ENCODE measurements around the gene MAP3K13. TPM values are rescaled to one million over a fixed set of nuclear protein-coding genes. Genes with fewer than 3 reads are reported as not detected.

The MAP3K13 gene
- total RNA-seq, 1 donor from 2014 or later, result 20.0 TPM

DNA sequence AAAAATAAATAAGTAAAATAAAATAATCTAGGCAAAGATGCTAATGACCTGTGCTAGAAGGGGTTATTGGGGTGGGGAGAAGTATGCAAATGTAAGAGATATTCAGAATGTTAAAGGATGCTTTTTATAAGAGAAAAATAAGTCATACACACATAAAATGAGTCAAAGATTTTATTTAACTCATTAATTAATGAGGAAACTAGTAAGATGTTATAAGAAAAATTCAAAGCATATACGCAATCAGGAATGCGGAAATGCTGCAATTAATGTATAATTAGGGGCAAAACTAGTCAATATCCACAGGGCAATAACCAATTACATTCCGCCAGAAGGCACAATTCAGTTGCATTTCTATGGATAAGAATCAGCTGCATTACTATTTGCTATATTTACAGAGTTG, 30.1 kb downstream of the MAP3K13 start:
- ATAC-seq (no peak), DNase-seq (ENCODE audit: low spot score) (no peak)

DNA sequence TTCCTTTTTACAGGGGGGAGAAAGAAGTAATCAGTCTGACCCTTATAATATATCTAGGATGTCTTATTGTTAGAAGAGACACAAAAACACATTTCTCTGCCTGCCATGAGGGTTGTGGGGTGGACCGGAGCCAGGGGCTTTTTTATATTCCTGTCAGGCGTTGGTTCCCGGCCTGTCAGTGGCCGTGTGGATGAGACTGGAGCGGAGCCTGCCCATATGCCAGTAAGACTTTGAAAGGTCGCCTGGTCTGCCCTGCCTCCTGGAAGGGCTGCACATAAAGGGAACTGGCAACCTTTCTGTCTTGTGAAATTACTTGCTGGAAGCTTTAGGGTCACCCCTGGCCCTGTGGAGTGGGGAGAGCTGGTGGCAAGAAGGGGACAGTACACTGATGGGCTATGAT, 34.7 kb downstream of the MAP3K13 start:
- DNase-seq (ENCODE audit: low spot score) (no peak), ATAC-seq (no peak)

DNA sequence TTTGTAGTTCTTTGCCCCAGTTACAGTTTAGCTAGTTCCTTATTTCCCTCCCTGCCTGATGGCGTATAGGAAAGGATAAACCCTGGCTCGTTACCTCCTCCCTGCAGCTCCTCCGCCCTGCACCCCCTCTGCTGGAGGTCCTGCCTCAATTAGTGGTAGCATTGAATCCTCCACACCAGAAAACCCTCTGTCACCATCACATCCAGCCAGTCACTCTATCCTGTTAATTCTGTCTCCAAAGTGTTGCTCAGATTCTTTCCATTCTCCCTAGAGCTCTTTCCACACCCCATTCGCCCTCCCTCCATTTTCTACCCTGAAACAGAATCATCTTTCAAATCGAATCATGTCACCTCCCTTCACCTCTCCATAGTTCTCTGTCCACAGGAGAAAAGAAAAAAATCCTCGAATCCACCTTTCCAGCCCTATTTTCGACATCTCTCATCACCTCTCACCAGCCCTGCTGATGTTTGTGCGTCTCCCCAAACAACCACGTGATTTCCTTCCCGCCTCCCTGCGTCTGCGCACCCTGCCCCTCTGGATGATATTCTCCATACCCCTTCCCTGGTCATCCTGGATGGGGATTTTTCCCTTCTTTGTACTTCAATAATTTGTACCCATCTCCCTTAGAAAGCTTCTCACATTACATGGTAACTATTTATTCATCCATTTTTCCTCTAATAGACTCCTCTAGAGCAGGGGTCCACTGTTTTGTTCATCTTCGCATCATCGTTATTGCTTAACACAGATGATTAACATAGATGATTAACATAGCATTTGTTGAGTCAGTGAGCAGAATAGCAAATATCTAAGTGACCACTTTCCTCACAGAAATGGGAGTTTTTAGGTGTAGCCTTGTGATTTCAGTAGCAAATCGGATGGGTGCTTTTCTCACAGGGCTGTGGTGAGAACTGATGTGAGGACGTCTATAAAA, 37.1 kb downstream of the MAP3K13 start:
- ATAC-seq (no peak), DNase-seq (ENCODE audit: low spot score) (no peak)

DNA sequence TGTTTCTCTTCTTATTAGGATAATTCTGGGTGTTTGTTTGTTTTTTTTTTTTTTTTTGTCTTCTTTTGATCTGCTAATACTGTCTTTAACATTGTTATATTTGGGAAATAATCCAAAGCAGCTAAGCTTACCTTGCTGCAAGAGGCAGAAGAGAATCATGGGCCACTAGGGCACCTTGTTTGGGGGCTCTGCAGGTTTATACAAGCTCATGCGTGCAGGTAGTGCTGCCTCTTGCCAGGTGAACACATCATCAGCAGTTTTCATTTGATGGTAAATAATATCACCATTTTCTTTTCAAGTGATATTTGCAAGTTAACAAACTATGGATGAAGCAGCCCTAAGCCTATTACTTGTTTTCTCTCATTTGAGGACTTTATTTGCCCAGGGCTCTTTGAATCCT, 37.9 kb downstream of the MAP3K13 start:
- no peak for ATAC-seq

DNA sequence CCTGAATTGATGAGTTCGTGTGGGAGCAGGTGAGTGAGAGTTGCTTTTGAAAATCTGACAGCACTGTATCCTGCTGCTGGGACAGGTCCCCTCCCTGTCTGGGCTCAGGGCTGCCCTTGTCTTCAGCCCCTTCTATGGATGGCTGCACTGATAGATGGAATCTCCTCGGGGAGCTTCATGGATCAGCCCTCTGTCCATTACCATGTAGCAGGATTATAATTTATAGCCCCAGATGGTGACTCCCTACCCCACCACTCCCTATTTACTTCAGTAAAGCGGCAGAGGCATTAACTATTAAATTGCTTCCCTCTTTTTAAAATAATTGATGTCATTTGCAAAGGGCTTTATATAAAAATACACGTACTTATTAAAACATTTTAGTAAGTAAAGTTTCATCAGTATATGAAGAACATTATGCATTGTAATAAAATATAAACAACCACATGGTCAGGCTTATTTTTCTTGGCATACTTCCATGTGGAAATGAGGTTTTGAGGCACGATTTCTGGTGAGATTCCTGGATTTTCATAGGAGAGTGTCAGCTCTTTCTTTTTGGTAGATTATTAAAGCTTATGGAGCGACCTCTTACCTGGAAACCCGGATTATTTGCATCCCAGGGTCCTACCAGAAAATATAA, 38.5 kb downstream of the MAP3K13 start:
- DNase-seq (ENCODE audit: low spot score) (no peak), ATAC-seq (no peak)

More for the DNA sequence above, 37.9 kb downstream of the MAP3K13 start:
- DNase-seq (ENCODE audit: low spot score), result no peak

DNA sequence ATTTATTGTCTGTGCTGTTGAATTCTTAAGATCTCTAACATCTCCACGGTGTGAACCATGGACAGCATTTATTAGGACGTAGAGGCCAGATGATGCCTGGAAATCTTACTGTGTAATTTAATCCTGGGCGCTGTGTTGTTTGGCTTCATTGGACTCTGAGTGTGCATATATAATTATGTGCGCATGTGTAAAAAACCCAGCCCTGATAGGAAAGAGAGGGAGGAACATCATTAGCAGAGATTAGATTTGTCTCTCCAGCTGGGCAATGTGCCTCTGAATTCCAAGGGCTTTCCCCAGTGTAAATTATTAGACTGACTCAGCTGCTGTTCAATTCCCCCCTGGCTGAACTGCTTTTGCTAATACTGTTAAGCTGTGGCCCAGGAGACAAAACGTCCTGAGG, 39.6 kb downstream of the MAP3K13 start:
- DNase-seq (ENCODE audit: low spot score), result no peak
- ATAC-seq, result peak; percentile 30

DNA sequence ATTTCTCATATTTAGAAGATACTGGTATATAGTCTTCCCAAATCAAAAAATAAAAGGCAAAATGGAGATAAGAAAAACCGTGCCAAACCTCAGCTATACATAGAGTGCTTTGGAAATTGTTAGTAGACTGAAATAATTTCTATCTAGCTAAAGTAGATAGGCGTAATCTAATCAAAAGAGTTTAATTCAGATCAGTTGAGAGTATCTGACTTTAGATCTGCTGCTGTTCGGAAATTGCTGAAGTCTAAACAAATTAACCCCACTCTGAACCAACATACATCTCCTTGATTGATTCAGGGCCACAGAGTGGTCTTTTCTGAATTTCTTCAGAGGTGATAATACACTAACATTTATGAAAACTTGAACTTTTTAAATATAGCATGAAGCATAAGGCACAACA, 40.1 kb downstream of the MAP3K13 start:
- DNase-seq (ENCODE audit: low spot score) (no peak), ATAC-seq (no peak)

DNA sequence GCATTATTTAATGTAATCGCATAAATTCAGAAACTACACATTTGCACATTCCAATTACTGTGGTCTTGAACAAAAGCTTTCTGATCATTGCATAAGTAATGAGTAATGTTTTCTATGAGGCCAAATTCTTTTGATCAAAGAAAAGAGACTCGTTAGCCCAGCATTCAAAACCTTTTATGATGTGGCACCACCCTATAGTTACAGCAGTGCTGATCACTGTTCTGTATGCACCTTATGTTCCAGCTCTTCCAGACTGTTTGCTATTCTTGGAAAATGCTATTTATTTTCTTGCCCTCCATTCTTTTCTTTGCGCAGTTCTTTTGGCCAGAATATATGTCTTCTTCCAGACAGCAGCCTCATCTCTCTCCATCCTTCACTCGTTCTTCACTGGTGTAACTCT, 42.3 kb downstream of the MAP3K13 start:
- ATAC-seq, result no peak

DNA sequence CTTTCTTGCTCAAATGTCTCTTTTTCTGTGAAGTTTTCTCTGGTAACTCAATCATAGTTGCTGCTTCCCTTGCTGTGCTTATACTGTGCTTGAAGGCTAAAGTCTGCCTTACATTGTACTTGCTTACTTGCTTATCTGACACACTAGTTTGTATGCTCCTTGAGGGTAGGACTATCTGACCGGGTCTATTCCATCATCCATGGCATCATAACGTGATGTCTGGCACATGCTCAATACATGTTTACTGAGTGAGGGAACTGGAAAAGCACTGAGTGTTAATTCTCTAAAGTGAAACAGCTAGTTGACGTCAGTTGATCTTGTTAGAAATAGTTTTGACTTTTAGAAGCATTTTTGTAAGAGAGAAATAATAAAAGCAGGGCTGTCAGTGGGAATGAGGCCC, 42.7 kb downstream of the MAP3K13 start:
- DNase-seq (ENCODE audit: low spot score), result no peak
- ATAC-seq, result no peak

More for the DNA sequence above, 42.3 kb downstream of the MAP3K13 start:
- no peak for DNase-seq (ENCODE audit: low spot score)

DNA sequence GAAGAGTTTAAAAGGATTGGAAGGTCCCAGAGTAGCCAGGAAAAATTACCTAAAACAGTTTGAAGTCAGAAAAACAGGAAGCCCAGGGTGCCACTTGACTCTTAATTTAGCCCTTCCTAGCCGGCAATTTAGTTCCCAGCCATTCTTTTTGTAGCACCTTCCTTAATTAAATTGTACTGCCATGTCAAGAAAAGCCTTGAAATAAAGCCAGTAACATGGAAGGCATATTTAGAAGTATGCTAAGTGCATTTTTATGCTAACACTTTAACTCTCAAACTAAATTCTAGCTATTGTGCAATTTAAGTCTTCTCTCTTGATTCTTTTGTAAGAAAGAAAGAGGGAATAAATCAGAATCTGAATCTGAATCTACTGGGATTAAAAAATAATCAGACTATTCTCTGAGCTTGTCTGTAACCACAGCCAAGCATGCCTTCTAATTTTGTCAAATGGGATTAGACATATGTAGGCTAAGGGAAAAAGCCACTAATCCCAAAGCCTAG, 43.2 kb downstream of the MAP3K13 start:
- ATAC-seq (no peak), DNase-seq (ENCODE audit: low spot score) (no peak)

DNA sequence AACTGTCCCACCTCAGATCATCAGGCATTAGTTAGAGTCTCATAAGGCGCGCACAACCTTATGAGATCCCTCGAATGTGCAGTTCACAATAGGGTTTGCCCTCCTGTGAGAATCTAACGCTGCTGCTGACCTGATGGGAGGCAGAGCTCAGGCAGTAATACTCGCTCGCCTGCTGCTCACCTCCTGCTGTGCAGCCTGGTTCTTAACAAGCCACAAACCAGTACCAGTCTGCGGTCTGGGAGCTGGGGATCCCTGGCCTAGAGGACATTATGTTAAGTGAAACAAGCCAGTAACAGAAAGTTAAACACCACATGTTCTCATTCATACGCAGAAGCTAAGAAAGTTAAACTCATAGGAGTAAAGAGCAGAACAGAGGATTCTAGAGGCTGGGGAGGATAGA, 47.0 kb downstream of the MAP3K13 start:
- ATAC-seq (no peak), DNase-seq (ENCODE audit: low spot score) (no peak)

DNA sequence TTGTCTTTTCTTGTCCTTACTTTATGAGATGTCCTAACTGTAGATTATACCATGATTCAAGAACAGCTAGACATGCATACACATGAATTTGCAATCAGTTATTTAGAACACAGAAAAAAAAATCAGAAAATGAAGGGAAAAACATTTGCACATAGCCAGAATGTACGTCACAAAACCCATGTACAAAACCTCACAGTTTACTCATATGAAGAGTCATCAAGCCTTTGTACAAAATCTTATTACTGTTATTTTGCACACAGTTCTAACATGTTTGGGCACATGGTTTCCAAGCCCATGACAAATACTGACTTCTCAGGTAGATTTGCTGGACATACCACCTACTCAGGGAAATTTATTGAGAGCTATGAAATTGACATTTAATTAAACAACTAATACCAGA, 48.2 kb downstream of the MAP3K13 start:
- no peak for DNase-seq (ENCODE audit: low spot score)
- ATAC-seq, result no peak

DNA sequence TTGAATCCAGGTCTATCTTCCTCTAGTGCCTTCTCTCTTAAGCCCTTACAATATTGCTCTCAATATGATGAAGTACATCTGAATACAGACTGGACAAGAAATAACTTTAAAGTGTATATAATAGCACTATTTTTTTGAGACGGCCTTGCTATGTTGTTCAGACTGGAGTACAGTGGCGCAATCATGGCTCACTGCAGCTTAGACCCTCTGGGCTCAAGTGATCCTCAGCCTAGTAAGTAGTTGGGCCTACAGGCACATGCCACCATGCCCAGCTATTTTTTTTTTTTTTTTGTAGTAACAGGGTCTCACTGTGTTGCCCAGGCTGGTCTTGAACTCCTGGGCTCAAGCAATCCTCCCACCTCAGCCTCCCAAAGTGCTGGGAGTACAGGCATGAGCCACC, 53.6 kb downstream of the MAP3K13 start:
- no peak for ATAC-seq
- DNase-seq (ENCODE audit: low spot score), result no peak

DNA sequence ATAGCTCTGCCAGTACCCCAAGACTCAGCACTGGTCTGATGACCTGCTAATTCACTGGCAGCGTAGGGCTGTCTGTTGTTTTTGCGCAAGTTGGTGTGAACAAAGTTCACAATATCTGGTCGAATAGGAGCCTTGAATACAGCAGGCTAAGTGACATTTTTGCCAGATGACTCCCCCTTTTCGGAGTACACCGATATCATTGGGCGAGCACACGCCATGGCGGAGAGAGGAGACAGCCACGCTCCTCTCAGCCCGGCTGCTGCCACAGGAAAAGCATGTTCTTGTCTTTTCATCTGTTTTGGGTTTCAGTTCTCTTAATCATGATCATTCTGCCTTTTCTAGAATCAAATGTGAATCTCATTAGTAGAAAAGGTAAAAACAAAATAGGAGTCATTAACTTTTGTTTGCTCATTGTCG, 55.6 kb downstream of the MAP3K13 start:
- peak; percentile 69 for DNase-seq (ENCODE audit: low spot score)
- ATAC-seq, result peak; percentile 86

DNA sequence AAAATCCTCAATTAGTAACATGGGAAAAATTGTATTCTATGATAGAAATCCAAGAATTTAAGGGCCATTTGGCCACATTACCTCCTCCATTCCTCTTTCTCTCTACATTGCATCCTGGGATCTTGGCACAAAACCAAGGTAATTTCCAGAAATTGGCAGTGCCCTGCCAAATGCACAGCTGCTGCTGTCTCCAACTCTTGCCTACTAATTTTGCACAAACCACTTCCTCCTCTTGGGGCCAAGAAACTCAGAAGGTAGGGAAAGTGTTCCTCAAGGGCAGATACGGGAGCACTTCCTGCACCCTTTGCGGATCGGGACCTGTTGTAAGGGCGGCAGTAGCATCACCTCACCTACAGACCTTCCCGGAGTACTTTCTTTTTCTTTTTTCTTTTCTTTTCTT, 57.8 kb downstream of the MAP3K13 start:
- DNase-seq (ENCODE audit: low spot score) (no peak), ATAC-seq (no peak)

DNA sequence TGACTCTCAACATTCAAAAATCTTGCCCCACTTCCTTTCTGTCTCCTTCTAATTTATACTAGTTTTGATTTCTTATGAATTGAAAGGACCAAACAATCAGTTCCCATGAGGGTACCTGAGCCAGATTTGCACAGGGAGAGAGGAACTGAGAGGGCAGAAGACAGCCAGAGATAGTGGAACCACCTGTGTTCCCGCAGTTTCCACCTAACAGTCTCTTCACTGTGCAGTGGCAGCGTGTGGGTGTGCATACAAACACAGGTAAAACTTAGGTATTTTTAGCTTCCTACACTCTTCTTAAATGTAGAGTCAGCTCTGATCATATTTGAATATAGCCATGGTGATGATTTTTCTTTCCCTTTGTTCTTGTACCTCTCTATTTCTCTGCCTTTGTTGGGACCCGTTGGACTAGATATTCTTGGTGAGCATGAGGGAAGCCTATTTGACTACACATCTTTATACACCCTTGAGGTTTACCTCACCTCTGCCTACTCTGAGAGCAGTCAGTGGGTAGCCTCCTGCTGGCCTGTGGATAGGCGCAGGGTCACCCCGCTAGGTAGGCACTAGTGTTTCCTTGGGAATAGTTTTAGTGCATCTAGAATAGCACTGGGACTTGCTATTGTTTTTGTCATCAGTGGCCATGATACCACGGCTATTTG, 58.8 kb downstream of the MAP3K13 start:
- ATAC-seq (no peak), DNase-seq (ENCODE audit: low spot score) (no peak)

DNA sequence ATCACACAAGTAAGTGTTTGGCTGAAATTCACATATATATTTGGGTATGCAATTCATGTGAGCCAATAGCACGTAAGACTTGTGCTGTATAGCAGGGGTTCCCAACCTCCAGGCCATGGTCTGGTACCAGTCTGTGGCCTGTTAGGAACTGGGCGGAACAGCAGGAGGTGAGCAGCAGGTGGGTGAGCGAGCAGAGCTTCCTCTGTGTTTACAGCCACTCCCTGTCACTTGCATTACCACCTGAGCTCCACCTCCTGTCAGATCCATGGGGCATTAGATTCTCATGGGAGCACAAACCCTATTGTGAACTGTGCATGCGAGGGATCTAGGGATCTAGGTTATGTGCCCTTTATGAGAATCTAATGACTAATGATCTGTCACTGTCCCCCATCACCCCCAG, 59.7 kb downstream of the MAP3K13 start:
- DNase-seq (ENCODE audit: low spot score) (no peak), ATAC-seq (no peak)

DNA sequence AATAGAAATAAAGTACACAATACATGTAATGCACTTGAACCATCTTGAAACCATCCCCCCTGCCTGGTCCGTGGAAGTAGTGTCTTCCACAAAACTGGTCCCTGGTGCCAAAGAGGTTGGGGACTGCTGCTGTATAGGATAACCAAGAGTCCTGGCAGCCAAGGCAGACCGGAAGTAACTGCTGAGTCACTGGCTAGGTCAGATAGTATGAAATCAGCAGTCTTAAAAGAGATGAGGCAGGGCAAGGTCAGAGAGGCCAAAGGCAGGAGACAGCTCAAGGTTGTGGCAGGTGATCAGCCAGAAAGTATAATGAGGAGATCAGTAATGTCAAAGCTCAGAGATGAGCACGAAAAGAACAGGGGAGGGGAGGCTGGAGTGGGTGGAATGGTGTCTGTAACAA, 60.2 kb downstream of the MAP3K13 start:
- ATAC-seq (peak; percentile 7), DNase-seq (ENCODE audit: low spot score) (no peak)

DNA sequence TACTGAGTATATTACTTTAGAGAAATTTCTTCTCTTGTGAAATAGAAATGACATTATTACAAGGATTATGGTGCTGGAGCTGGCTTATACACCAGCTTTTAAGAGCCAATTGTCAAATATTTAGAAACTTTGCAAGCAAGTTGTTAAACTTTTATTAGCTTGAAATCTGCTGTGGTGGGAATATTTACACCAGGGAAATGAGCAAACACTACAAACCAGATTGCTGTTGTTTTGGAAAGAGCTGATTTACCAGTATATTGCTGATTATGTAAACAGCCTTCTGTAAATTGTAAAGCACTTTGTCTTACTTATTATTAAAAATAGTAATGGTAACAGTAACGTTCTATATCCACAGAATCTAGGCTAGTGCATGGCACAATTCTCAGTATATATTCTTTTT, 61.5 kb downstream of the MAP3K13 start:
- ATAC-seq (no peak), DNase-seq (ENCODE audit: low spot score) (no peak)

DNA sequence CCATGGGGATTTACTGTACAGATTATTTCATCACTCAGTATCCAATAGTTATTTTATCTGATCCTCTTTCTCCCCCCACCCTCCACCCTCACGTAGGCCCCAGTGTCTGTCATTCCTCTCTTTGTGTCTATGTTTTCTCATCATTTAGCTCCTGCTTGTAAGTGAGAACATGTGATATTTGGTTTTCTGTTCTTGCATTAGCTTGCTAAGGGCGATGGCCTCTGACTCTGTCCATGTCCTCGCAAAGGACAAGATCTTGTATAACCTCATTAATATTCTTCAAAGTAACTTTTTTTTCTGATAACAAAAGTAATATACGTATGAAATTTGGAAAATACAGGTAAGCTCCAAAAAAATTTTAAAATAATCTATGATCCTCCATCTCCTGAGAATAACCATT, 67.4 kb downstream of the MAP3K13 start:
- DNase-seq (ENCODE audit: low spot score) (no peak), ATAC-seq (peak; percentile 57)

DNA sequence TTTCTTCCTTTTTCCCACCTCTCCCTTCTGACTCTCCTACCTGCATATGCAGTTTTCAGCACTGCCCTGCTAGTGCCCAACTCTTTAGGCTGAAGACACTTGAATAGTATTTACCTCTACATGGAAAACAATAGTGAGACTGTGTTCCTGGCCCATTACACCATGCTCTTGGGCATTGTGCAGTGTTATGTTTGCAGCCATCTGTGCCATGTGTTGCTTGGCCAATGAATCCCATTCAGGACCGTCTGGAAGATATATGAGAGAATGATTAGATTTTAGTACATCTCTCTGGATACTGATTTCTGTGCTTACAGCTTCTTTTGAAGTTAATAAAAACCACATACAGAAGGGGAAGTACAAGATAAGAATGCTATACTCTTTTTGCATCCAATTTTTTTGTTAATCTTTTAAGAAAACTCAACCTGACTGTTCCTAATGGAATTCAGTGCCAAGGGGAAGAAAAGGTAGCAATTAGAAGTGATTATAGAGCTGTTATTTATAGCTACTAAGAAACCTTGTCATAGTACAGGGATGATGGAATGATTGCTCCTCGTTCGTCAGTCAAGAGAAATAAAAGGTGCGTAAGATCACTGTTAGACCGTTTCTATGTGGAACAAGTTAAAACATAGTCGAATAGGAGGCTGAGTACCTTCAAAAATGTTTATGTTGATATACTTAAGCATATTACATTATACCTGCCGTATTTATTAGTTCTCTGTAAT, 77.0 kb downstream of the MAP3K13 start:
- DNase-seq (ENCODE audit: low spot score), result no peak
- no peak for ATAC-seq

All from left lobe of liver (tissue), 2 donors.